Cardiac fibroblast (primary cell): ENCODE results near the gene ERCC6L2.
A peak's percentile ranks its signal among the peaks of the same experiment; 100 is the strongest.

Experiments used
- DNase-seq, 2 donors: peaks; one replicate each; pipeline versions ENCODE4 v3.0.0 to v3.0.0-alpha.2; 2010; ENCODE audit warnings: low read depth in 2 of 2
- H3K4me3 ChIP-seq, 2 donors: replicated peaks in 1 of 2; 1 replicate in 1 of 2; 2 replicates in 1 of 2; pipeline ENCODE4 v1.5.1; 2011; ENCODE audit warnings: low read depth in 2 of 2, low read length in 2 of 2, mild to moderate bottlenecking in 2 of 2, moderate library complexity in 1 of 2
- TF ChIP-seq, protein P1 (sequence below): IDR thresholded peaks from one replicate; pipeline ENCODE4 v1.5.1; 2011; ENCODE audit warnings: low read depth, mild to moderate bottlenecking, low read length, inconsistent platforms

Gene ERCC6L2

DNA sequence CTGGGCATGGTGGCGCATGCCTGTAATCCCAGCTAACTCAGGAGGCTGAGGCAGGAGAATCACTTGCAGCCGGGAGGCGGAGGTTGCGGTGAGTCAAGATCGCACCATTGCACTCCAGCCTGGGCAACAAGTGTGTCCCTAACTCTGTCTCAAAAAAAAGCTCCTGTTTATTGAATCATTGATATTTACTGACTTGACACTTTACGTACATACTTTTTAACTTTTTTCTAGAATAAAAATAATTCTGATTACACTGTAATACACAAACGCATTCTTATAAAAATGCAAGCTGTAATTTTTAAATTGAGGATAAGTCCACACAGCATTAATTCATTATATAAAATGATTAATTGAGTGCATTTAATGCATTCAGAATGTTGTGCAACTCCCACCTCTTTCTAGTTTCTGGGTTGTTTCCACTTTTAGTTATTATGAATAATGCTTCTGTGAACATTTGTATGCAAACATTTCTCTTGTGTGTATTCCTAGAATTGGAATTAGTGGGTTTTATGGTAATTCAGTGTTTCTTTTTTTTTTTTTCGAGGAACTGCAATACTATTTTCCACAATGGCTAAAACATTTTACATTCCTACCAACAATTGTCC is 15.7 kb downstream of the ERCC6L2 start:
- DNase-seq: no peak
- TF ChIP-seq, protein P1, sequence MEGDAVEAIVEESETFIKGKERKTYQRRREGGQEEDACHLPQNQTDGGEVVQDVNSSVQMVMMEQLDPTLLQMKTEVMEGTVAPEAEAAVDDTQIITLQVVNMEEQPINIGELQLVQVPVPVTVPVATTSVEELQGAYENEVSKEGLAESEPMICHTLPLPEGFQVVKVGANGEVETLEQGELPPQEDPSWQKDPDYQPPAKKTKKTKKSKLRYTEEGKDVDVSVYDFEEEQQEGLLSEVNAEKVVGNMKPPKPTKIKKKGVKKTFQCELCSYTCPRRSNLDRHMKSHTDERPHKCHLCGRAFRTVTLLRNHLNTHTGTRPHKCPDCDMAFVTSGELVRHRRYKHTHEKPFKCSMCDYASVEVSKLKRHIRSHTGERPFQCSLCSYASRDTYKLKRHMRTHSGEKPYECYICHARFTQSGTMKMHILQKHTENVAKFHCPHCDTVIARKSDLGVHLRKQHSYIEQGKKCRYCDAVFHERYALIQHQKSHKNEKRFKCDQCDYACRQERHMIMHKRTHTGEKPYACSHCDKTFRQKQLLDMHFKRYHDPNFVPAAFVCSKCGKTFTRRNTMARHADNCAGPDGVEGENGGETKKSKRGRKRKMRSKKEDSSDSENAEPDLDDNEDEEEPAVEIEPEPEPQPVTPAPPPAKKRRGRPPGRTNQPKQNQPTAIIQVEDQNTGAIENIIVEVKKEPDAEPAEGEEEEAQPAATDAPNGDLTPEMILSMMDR: no peak

GRCh38 chr9:95892690-95893089 is 17.2 kb downstream of the ERCC6L2 start:
- TF ChIP-seq, protein P1: no peak
- no peak overlapping the region for H3K4me3 ChIP-seq
- DNase-seq: no peak

More for the DNA sequence above, 15.7 kb downstream of the ERCC6L2 start:
- no peak overlapping the region for H3K4me3 ChIP-seq

- DNase-seq: no peak
- TF ChIP-seq, protein P1: no peak
- H3K4me3 ChIP-seq: no peak overlapping the region
These were observed 21.1 kb downstream of the ERCC6L2 start for GRCh38 chr9:95896580-95896979.

DNA sequence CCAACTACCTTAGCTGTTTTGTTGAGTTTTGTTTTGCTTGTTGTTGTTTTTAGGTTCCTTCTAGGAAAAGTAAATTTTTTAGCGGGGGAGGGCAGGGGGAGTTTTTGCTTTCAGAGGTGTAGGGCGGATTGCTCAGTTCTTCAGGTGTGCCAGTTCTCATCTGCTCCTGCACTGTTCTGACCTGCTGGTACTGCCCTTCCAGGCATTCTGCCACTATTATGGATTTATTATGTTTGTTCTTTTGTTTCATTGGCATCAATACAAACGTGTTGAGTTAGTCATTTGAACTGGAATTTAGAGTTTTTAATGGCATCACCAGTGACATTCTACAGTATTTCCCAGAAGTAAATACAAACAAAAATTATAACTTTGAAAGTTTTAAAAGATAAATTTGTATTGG is 26.0 kb downstream of the ERCC6L2 start:
- H3K4me3 ChIP-seq: no peak overlapping the region
- DNase-seq: no peak
- TF ChIP-seq, protein P1: no peak

DNA sequence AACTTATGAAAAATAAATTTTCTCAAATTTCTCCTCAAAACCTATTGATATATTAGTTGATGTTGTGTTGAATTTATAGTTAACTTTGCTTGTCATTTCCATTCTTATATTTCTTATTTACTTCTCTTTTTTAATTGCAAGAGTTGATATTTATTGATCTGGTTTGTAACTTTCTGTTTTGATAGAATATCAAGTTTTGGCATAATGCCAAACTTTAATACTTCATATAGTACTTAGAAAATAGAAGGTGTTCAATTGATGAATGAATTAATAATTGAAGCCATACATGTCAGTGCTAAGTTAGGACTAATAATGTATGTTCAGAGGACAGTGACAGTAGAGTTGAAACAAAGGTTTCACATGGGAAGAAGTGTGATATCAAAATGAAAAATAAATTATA is 27.9 kb downstream of the ERCC6L2 start:
- H3K4me3 ChIP-seq: no peak overlapping the region

GRCh38 chr9:95907794-95908193 is 32.3 kb downstream of the ERCC6L2 start:
- DNase-seq: no peak
- no peak overlapping the region for H3K4me3 ChIP-seq
- TF ChIP-seq, protein P1: peak; percentile 27

More for the DNA sequence above, 27.9 kb downstream of the ERCC6L2 start:
- DNase-seq: no peak
- TF ChIP-seq, protein P1: no peak
